NCI-H1436 treated with DMSO at 0.1 percent for 48 hours (cell line): Measurements from ENCODE around the gene DNMT3A.
"Not testable (repeated sequence)": the region's sequence is repeated elsewhere in the genome, so short reads cannot be mapped to it uniquely, and the experiment has no call there.

Source experiments
- DNase-seq: peaks from one replicate; lab custom pipeline; 2025; lab: John Stamatoyannopoulos, UW

Gene DNMT3A

GRCh38 chr2:25234738-25235137 is 107.0 kb downstream of the DNMT3A start:
- no peak for DNase-seq

- DNase-seq = no peak
Measured at GRCh38 chr2:25233916-25234605, 107.7 kb downstream of the DNMT3A start.

- DNase-seq = no peak
Measured at GRCh38 chr2:25232248-25232825, 109.4 kb downstream of the DNMT3A start.

- no peak for DNase-seq
Measured at GRCh38 chr2:25230948-25231311, 110.8 kb downstream of the DNMT3A start.

GRCh38 chr2:25230198-25230947 is 111.4 kb downstream of the DNMT3A start:
- DNase-seq = no peak

- no peak for DNase-seq
Measured at GRCh38 chr2:25229279-25230197, 112.2 kb downstream of the DNMT3A start.

- DNase-seq = no peak
Measured at GRCh38 chr2:25228848-25229278, 112.9 kb downstream of the DNMT3A start.

- no peak for DNase-seq
Measured at GRCh38 chr2:25227576-25227975, 114.1 kb downstream of the DNMT3A start.

GRCh38 chr2:25226827-25227226 is 114.9 kb downstream of the DNMT3A start:
- no peak for DNase-seq

- no peak for DNase-seq
Measured at GRCh38 chr2:25222477-25223121, 119.1 kb downstream of the DNMT3A start.

GRCh38 chr2:25221579-25221978 is 120.1 kb downstream of the DNMT3A start:
- no peak for DNase-seq

GRCh38 chr2:25220313-25220712 is 121.4 kb downstream of the DNMT3A start:
- no peak for DNase-seq

- DNase-seq = no peak
Measured at GRCh38 chr2:25219621-25220020, 122.1 kb downstream of the DNMT3A start.

GRCh38 chr2:25218100-25218499 is 123.6 kb downstream of the DNMT3A start:
- DNase-seq = no peak

- no peak for DNase-seq
Measured at GRCh38 chr2:25215948-25216679, 125.6 kb downstream of the DNMT3A start.

- no peak for DNase-seq
Measured at GRCh38 chr2:25215232-25215631, 126.5 kb downstream of the DNMT3A start.

- DNase-seq = no peak
Measured at GRCh38 chr2:25213229-25213628, 128.5 kb downstream of the DNMT3A start.

- DNase-seq = not testable (repeated sequence)
Measured at GRCh38 chr2:25210923-25211322, 130.8 kb downstream of the DNMT3A start.

- DNase-seq = no peak
Measured at GRCh38 chr2:25207078-25207545, 134.6 kb downstream of the DNMT3A start.

- DNase-seq = no peak
Measured at GRCh38 chr2:25204190-25204838, 137.4 kb downstream of the DNMT3A start.
